NCI-H82 treated with DMSO at 0.1 percent for 48 hours (cell line): ENCODE measurements around the gene FAM151B.

Experiments
- DNase-seq: peaks from one replicate; lab custom pipeline; 2025; ENCODE audit not compliant: unreplicated experiment; lab: John Stamatoyannopoulos, UW

The FAM151B gene

DNA sequence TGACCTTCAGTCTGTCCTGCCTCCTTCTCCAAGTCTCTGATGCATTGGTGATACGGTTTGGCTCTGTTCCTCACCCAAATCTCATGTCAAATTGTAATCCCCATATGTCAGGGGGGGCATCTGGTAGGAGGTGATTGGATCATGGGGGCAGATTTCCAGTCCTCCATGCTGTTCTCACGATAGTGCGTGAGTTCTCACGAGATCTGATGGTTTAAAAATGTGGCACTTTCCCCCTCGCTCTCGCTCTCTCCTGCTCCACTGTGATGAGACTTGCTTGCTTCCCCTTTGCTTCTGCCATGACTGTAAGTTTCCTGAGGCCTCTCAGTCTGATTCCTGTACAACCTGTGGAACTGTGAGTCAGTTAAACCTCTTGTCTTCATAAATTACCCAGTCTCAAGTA, 96.9 kb downstream of the FAM151B start:
- DNase-seq = no peak

DNA sequence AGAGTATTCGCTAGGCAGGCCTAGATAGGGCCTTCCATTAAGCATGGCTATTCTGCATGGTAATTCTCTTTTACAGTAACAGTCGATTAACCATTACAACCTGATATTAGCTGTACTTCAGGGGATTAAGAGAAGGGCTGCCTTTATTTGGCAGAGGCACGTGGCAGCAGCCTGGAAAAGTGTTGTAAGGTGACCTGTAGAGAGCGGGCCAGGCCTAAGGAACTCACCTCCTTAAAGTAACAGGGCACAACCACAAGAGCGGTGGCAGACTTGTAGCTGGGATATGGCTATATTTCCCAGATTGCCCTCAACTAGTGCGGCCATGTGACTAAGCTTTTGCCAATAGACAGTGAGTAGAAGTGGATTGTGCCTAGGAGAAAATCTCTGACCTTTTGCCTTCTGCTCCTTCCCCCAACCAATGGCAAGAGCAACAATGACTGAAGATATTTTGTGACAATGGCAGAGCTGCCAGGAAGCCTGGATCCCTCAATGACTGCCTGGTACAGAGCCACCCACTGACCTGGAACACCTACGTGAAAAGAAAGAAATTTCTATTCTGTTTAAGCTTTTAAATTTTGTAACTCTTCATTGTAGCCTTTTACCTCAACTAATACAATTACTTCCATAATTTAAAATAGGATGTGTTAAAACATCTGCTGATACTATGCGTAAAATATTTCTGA, 101.1 kb downstream of the FAM151B start:
- no peak for DNase-seq

DNA sequence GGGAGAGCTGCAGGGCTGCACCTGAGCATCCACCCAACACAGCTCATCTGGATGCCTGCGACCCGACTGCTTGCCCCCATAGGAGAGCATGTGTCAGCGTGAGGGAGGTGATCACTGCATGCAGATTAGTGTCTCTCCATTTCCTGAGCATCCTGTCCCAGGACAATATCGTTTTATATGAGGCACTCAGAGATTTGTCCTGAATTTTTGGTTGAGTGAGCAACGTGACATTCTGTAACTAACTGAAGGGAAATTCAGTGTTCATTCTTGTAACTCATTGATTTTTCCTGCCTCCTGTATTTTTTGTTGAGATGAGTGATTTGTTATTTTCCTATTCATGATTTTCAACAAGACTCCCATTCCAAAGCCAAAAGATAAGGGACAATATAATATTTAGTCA, 102.9 kb downstream of the FAM151B start:
- no peak for DNase-seq

GRCh38 chr5:80591352-80591751, 103.5 kb downstream of the FAM151B start:
- DNase-seq = no peak

DNA sequence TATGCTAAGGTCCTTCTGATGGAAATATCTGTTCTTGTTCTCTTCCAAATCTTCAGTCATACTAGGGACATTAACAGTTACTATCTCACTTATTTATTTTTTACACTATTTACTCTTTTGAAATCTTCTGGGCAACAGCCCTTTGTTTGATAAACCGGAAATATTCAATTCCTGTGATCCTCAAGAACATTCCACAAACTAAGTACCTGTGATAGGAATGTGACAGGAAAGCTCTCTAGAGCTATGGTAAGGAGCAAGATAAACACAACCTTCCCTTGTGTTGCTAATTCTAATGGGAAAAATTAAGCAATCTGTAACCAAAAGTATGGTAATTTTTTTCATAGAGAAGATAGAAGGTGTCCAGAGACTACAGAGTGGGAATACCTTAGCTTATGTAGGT, 104.2 kb downstream of the FAM151B start:
- no peak for DNase-seq
